Hepatic stellate cell (primary cell): ENCODE data around the gene SCAMP3.
A peak's percentile ranks its signal among the peaks of the same experiment; 100 is the strongest.
"Not testable (repeated sequence)": the region's sequence is repeated elsewhere in the genome, so short reads cannot be mapped to it uniquely, and the experiment has no call there.

Experiments
- DNase-seq: peaks from one replicate; pipeline ENCODE4 v3.0.0; 2011; ENCODE audit warnings: low spot score

The SCAMP3 gene

DNA sequence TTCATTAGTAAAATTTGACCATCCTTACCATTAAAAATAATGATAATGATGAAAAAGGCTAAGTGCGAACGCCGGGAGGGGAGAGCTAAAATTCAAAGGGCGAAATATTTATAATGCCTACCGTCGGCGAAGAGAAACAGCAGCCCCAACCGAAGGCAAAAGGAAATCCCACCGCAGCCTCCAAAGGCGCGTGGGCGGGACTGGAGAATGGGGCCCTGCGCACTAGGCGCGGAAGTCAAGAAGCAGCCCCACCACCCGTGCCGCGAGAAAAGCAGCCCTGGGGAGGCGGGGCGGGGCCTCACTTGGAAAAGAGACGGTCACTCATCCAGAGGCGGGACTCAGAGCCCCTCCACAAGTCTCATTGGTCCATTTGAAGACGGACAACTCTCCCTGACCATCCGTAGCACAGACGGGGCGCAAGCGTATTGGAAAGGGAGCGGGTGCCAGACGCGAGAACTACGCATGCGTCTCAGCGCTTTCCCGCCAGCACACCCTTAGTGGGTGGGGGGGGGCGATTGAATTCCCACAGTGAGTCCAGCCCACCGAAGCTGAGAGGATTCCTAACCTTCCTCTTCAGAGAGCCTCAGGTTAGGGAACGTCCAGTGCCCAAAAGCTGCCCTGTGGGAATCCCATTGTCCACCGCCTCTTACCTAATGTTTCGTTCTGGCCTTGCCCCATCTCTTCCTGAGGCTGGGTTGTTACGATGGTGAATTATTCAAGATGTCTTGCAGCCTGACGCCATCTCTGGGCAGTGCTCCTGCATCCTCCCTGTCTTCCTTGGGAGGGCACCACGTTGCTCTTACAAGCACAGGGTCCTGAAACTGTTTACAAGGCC is 34.7 kb downstream of the SCAMP3 start:
- peak; percentile 100 for DNase-seq

DNA sequence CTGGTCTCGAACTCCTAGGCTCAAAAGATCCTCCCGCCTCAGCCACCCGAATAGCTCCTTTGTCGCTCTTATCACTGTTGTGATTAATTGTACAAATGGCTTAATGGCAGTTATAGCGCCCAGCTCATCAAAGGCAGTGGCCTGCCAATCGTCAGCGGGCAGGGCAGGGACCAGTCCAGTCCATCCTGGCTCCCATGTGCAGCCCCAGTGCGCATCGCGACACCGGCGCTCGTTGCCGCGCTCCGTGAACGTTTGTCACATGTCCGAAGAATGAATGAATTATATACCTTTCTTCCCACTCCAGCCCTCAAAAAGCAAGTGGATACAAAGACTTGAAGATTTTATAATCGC is 35.3 kb downstream of the SCAMP3 start:
- peak; percentile 52 for DNase-seq

DNA sequence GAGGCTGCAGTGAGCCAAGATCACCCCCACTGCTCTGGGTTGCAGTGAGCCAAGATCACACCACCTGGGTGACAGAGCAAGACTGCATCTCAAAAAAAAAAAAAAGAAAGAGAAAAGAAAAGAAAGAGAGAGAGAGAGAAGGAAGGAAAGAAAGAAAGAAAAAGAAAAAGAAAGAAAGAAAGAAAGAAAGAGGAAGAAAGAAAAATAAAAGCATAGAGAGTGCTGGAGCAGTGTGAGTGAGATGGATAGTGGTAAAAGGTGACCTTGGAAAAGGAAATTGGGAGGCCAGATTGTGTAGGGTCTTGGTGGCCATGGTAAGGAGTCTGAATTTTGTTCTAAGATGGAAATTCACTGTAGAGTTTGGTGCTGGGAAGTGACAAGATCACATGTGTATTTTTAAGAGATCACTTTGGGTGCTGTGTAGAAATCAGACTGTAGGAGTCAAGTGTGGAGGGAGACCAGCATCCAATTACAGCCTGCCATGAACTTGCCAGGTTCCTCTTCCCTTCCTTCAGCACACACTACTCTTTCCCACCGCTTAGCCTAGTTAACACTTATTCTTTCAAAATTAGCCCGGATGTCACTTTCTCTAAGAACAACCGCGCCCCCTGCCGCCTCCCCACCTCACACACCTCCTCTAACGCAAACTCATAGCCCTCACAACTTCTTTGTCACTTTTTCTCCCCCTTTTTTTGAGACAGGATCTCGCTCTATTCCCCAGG is 35.8 kb downstream of the SCAMP3 start:
- peak; percentile 52 for DNase-seq

DNA sequence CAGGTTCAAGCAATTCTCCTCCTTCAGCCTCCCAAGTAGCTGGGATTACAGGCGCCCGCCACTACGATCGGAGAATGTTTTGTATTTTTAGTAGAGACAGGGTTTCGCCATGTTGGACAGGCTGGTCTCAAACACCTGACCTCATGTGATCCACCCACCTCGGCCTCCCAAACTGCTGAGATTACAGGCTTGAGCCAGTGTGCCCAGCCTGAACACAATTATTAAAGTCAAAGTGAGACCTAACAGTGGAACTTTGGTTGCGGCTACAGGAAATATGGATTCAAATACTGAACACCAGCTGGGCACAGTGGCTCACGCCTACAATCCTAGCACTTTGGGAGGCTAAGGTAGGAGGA is 36.8 kb downstream of the SCAMP3 start:
- not testable (repeated sequence) for DNase-seq

DNA sequence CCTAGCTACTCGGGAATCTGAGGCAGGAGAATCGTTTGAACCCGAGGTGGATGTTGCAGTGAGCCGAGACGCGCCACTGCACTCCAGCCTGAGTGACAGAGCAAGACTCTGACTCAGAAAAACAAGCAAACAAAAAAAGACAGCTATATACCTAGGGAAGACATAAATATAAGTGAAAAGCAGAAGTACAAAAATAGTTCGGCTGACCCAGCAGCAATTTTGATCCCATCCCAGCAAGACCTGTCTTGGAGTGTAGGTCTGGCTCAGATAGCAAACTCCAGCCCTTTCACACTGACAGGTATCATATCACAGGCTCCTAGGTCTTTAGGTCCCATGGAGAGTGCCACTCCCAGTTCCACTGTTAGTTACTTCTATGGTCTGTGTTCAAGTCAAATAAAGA is 39.1 kb downstream of the SCAMP3 start:
- DNase-seq: no peak

DNA sequence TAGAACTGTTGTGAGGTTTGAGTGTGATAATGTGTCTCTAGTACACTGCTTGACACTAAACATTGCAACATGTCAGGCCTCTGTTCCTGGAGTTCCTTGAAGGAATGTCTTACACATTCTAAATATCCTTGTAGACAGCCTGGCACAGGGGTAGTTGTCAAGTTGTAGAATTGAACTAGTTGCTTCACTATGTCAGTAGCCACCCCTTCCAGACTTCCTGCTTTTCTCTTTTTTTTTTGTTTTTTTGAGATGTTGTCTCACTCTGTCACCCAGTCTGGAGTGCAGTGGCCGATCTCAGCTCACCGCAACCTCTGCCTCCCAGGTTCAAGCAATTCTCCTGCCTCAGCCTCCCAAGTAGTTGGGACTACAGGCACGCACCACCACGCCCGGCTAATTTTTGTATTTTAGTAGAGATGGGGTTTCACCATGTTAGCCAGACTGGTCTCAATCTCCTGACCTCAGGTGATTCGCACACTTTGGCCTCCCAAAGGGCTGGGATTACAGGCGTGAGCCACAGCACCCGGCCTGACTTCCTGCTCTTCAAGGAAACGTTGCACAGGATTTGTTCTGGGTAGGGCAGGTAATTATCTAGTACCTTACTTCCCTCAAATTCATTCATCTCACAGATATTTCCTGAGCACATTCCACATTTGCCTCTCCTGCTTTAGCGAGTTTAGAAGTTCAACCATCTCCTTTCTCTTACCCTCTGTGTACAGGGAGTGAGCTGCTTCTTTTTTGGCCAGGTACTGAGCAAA is 41.8 kb downstream of the SCAMP3 start:
- not testable (repeated sequence) for DNase-seq

DNA sequence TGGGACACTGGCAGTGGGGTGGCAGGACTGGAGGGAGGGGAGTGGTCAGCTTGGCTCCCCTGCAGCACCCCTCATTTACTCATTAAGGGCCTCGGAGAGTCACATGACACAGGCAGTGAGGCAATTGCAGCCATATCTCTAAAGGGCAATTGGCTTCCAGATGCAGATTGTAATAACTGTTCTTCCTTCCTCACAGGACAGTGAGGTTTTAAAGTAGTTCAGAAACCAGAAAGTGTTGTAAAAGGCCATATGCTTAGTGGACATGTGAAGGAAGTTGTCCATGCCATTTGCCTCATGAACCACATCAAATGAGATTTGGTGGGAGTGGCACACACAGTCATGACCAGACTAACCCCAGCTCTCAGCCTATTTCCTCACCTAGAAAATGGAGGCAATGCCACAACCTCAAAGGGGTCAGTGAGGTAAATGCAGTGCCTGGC is 42.5 kb downstream of the SCAMP3 start:
- DNase-seq: no peak

DNA sequence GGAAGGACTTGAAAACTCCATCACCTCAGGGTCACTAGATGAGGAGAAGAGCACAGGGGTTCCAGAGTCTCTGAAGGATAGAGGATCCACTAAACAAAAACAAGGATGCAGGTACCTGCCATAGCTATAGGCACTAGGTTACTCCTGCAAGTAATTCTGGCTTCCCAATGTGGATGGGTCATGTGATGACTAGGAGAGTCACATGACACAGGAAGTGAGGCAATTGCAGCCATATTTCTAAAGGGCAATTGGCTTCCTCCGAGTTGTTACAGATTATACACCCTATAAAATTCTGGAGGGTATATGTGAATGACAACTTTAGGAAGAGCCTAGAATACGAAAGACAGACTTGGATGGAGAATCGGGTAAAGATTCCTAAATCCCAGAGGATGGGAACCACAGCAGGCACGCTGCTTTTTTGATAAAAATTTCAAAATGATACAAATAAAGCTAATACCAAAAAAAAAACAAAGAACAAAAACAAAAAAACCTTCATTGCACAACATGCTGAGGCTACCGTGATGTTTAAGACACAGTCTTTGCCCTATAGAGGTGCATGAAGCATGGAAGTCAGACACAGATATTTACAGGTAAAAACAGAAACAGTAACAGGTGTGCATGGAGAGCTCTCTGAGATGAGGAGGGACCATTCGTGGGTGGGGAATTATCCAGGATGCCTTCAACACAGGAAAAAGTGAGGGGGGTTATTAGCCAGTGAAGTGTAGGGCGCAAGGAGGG is 43.1 kb downstream of the SCAMP3 start:
- peak; percentile 71 for DNase-seq

DNA sequence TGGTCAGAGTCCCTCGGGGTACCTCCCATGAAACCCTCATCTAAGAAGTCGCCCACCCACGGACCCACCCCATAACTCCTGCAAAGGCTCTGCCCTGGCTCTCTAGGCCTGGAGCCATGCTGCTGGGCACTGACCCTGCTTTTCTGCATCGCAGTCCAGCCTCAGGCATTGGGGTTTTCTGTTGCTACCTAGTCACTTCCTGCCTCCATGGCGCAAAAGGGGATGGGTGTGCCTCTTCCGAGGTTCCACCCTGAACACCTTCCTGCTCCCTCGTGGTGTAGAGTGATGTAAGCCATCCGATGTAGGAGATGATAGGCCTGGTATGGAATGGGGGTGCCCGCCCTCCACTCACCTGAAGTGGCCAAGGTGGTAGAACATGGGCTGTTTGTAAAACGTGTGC is 47.5 kb downstream of the SCAMP3 start:
- DNase-seq: not testable (repeated sequence)

DNA sequence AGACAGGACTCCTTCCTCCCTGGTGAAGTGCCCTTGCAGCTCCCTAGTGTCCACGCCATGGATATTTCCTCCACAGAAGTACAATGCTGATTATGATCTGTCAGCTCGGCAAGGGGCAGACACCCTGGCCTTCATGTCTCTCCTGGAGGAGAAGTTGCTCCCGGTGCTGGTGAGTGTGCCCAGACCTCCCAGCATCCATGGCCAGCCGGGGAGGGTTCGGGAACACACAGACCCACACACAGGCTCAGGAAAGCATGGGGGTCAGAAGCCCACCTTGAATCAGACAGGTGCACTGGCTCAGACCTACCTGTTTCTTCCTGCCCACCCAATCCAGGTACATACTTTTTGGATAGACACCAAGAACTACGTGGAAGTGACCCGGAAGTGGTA is 50.1 kb downstream of the SCAMP3 start:
- not testable (repeated sequence) for DNase-seq

DNA sequence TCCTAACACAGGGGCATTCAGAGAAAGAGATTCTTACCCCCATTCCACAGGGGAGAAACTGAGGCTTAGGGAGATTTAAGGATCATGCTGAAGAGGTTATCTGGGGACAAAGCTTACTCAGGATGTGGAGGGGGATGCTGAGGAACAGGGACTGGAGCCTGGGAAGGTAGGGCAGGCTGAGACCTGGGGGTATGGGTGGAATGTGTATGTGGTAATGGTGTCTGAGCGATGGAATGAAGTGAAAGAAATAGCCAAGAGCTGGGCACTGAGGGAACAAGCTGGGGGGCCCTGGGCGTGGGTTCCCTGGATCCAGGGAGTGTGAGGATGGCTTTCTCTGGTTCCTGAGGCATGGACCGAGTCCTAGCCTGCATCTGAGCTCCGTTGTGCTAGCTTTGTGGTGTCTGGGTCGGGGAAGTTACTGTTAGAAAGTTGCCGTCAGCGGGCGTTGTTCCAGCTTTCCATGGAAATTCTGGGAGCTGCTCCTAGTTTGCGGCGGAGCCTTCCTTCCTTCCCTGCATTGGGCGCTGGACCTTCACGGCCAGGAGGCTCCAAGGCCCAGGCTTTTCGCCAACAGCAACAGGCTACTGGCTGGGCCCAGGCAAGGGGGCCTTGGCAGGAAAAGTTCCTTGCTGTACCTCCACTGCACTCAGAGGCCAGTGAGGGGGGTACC is 50.6 kb downstream of the SCAMP3 start:
- DNase-seq: not testable (repeated sequence)

DNA sequence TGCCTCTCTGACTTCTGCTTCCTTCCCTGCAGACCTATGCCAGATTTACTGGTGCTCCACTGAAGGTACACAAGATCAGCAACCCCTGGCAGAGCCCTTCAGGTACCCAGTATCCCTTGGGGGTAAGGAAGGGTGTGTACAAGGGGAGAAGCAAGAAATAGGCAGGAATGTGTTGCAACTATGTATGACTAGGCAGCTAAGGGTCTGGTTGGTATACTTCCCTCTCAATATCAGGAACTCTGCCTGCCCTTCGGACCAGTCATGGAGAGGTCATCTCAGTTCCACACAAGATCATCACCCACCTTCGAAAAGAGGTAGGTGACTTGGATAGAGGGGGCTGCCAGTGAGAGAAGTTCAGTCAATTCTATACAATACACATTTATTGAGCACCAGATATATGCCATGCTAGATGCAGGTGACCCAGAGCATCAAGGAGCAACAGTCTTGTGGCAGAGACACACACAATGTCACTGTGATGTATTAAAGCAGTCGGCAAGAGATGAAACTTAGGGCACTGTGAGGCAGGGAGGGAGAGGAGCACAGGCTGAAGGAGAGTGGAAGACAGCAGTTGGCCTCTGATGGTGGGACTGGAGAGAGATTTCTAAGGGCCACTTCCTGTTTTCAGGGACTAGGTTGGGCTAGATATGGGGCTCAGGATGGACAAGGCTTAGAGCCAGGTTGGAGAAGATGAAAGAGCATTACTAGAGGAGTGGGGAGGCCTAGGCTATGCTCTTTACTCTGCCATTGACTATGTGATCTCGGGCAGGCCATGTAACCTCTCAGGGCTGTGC is 51.7 kb downstream of the SCAMP3 start:
- DNase-seq: no peak

DNA sequence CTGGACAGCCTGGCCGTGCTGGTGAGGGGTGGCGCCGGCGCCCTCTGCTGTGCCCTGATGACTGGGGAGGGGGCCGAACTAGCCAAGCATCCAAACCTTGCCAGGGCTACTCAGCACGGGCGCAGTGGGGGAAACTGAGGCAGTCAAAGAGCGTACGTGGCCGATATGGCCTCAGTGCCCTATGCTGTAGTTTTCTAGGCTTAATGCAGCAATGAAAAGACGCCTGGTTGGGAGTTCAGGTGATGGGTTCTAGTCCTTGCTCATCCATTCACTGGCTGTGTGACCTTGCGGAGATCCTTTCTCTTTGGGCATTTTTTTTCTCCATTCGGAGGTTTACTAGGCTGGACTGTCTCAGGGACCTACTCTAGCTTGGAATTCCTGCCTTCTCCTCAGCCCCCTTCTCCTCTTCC is 52.8 kb downstream of the SCAMP3 start:
- DNase-seq: no peak

DNA sequence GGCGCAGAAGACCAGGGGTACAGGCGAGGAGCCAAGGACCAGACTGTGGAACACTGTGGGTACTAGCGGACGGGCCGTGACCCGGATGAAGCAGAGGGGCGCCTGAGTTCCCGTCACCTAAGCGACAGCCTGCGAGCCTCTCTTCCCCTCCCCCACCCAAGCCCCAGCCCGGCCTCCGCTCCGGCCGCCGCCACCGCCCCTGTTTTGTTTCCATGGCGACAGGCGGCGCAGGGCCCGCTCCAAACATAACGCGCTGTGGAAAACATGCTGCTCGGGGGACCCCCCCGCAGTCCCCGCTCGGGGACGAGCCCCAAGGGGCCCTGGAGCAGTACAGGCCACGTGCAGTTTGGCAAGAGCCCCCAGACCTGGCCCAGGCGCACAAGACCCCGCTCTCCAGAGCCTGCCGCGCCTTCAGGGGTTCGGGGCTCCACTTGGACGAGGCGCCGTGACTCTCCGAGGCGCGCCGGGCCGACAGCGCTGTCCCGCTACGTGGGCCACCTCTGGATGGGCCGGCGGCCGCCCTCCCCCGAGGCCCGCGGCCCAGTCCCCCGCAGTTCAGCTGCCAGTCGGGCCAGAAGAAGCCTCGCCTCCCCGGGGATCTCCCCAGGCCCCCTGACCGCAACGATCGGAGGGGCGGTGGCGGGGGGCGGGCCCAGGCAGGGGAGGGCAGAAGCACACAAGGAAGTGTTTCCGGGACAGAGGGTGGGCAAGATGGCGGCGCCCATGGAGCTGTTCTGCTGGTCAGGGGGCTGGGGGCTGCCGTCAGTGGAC is 53.4 kb downstream of the SCAMP3 start, which contains the start of gene MTX1:
Gene MTX1, plus strand, starts transcription at position 155 of the 771 bp plus-strand sequence. Its CDS starts 110 bp downstream, at position 265.
- peak; percentile 90 for DNase-seq

DNA sequence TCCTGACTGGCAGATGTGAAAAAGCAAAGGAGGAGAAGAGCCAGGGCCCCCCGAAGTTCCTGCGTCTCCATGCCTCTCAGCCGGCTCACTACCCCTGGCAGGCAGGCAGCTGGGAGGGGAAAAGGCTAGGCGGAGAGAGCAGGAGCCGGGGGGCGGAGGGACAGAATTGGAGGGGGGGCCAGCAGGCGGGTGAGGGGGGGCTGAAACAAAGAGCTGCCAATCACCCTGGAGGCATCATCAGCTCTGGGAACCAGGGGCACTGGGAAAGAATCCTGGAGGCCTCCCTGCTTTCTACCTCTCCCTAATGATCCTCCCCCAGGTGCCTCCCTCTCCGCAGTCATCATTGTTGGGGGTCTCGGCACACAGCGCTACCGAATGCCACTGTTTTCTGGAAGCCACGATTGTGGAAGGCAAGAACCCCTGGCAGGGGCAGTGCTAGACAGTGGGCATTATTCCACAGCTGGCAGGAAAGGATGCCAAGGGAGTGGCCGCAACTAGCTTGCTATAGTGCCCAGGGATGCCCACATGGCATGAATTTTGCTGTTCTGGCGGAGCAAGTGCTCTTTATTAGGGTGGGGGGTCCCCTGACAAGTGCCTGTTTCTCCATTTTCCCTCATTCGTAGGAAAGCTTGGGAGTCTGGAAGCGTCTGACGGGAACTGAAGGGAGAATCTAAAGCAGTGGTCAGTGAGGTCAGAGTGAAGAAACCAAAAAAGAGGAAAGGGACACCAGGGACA is 54.2 kb downstream of the SCAMP3 start, which contains the start of gene THBS3:
Gene THBS3, minus strand, starts transcription at position 92 of the 735 bp plus-strand sequence. Its CDS starts 21 bp downstream, at position 71.
- DNase-seq: no peak

DNA sequence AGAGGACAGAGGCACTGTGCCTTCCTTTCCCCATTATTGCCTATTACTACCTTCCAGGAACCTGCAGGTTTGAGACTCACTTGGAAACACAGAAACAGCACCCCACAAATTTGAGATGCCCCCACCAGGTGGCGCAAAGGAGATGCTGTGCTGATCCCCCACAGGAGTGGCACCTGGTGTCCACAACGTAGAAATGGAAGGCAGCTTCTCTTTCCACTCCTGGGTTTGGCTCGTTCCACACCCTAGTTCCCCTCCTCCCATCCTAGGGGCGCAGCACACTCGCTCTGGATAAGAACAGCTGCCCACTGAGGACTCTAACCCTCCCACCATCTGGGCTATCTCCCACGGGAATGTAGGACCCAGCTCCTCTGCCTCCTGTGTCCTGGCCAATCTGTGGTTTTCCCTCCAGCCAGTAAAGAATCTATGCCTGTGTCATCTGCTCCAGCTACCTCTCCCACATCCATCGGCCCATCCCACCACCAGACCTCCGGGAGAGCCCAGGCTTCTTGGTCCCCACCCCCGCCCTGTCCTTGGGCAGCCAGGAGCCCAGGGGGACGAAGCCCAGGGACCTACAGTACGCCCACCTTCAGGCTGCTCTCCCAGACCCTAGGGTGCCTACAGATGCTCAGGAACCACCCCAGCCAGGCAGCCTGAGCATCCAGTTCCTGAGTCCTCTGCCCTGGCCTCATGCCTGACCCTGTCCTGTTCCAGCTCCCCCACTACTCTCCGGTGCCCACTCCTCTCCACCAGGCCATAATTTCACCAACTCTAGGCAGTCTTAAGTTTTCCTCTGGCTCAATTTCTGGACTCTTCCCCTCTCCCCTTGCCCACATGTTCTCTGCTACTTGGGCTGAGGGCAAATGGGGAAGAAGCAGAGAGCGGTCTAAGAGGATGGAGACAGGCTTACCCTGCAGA is 55.0 kb downstream of the SCAMP3 start:
- DNase-seq: peak; percentile 83
